ENCODE measurements around the gene PIF1.
"Not testable (repeated sequence)": the region's sequence is repeated elsewhere in the genome, so short reads cannot be mapped to it uniquely, and the experiment has no call there.

DNA sequence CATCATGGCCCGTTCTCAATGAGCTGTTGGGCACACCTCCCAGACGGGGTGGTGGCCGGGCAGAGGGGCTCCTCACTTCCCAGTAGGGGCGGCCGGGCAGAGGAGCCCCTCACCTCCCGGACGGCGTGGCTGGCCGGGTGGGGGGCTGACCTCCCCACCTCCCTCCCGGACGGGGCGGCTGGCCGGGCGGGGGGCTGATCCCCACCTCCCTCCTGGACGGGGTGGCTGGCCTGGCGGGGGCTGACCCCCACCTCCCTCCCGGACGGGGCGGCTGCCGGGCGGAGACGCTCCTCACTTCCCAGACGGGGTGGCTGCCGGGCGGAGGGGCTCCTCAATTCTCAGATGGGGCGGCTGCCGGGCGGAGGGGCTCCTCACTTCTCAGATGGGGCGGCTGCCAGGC lies 26.5 kb downstream of the PIF1 start:
- not testable (repeated sequence) for TF ChIP-seq CTCF (conservative IDR thresholded peaks at IDR 0.05; ENCODE audit: low read depth, low read length); POLR2A (IDR thresholded peaks at IDR 0.05; ENCODE audit: low read depth, low read length); RCOR1 (IDR thresholded peaks at IDR 0.05; ENCODE audit: insufficient replicate concordance, low read length); SMC3 (IDR thresholded peaks at IDR 0.05; ENCODE audit: low read depth, low read length); FOS (IDR thresholded peaks at IDR 0.05; ENCODE audit: low read depth, low read length); RFX5 (IDR thresholded peaks at IDR 0.05; ENCODE audit: low read depth, low read length); CEBPB (IDR thresholded peaks at IDR 0.05; ENCODE audit: low read depth, low read length)
- TF ChIP-seq, protein P1, sequence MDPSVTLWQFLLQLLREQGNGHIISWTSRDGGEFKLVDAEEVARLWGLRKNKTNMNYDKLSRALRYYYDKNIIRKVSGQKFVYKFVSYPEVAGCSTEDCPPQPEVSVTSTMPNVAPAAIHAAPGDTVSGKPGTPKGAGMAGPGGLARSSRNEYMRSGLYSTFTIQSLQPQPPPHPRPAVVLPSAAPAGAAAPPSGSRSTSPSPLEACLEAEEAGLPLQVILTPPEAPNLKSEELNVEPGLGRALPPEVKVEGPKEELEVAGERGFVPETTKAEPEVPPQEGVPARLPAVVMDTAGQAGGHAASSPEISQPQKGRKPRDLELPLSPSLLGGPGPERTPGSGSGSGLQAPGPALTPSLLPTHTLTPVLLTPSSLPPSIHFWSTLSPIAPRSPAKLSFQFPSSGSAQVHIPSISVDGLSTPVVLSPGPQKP (IDR thresholded peaks at IDR 0.05; ENCODE audit: borderline replicate concordance, low read depth, low read length), result not testable (repeated sequence)
- TF ChIP-seq, protein P2, sequence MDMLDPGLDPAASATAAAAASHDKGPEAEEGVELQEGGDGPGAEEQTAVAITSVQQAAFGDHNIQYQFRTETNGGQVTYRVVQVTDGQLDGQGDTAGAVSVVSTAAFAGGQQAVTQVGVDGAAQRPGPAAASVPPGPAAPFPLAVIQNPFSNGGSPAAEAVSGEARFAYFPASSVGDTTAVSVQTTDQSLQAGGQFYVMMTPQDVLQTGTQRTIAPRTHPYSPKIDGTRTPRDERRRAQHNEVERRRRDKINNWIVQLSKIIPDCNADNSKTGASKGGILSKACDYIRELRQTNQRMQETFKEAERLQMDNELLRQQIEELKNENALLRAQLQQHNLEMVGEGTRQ (IDR thresholded peaks at IDR 0.05; ENCODE audit: low read depth, low read length), result not testable (repeated sequence)

Measured in IMR-90 (cell line).